HG03457 (cell line): ENCODE data around the gene DNHD1.

Experiments used
- ATAC-seq: cut with Tn5 transposase; IDR thresholded peaks from one replicate; pipeline ENCODE4 v1.9.1; 2021; ENCODE audit warnings: moderate number of reproducible peaks; ENCODE audit not compliant: unreplicated experiment

DNHD1 gene

GRCh38 chr11:6530848-6531247, 33.8 kb downstream of the DNHD1 start:
- no peak for ATAC-seq

DNA sequence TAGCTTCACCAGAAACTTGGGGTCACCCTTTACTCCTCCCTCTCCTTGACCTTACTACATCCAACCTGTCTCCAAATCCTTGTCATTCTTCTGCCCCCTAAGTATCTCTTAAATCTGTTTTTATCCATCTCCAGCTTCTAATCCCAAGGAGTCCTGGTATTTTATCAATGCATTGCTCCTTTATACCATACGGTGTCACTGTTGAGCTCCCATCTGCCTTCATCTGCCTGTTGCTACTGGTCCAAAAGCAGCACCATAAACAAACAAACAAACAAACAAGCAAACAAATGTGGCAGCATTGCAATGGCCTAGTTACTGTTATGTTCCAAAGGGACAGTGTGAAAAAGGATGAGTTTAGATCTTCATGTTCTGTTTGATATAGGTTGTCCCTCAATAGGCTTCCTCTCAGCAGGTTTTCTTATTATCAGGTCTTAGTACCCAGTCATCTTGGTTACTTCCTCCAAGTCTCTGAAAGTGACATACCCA, 34.2 kb downstream of the DNHD1 start:
- no peak for ATAC-seq

GRCh38 chr11:6538456-6538855, 41.4 kb downstream of the DNHD1 start:
- ATAC-seq: no peak

GRCh38 chr11:6538945-6539344, 41.9 kb downstream of the DNHD1 start:
- no peak for ATAC-seq

DNA sequence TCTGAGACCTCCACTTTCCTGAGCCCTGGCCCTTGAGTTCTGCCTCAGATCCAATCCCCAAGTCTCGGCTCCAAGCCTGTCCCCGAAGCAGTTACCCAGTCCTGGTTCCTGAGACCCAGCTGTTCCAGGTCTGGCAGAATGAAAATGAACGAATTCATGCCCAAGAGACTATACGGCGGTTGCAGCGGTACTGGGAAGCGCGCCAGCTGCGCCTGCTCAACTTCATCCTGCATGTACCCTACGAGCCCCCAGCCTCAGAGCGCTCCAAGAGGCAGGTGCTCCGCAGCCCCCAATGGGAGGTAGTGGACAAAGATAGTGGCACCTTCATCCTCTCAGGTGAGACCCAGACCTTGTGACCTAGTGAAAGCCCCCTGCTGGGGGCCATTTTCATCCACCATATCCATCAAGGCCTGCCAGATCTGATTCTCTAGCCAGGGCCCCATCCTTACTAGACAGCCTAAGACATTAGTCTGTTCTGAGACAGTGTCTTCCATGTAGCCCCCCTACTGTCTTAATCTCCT, 42.7 kb downstream of the DNHD1 start:
- no peak for ATAC-seq

DNA sequence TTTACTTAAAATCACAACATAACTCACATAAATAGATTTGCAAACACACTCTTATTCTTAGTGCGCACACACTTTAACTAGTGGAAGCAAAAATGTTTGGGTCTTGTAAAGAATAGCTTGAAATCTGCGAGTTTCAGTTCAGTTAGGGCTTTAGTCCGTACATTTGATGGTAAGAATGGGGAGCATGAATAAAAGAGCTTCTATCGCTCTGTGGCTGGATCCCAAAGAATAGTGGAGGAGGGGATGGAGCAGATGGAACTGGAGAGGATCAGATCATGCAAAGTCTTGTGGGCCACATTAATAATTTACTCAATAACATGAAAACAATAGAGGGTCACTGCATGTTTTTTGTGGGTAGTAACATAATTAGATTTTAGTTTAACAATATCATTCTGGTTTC, 44.3 kb downstream of the DNHD1 start:
- ATAC-seq: no peak

DNA sequence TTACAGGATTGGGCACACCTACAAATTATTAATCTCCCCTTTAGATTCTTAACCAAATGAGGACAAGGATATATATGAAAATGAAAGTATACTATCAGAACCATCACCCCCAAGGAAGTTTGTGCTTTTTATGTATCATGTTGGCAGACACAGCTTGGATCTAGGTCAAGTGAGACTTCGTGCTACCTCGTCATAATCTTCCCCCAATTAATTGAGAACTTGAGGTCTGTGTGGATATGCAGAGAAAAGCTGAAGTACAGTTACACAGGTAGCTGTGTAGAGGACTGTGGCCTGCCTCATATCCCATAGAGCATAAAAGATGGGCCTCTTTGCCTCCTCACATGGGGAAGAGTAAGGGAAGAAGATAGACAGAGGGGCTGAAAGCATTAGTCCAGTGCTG, 45.6 kb downstream of the DNHD1 start:
- no peak for ATAC-seq

DNA sequence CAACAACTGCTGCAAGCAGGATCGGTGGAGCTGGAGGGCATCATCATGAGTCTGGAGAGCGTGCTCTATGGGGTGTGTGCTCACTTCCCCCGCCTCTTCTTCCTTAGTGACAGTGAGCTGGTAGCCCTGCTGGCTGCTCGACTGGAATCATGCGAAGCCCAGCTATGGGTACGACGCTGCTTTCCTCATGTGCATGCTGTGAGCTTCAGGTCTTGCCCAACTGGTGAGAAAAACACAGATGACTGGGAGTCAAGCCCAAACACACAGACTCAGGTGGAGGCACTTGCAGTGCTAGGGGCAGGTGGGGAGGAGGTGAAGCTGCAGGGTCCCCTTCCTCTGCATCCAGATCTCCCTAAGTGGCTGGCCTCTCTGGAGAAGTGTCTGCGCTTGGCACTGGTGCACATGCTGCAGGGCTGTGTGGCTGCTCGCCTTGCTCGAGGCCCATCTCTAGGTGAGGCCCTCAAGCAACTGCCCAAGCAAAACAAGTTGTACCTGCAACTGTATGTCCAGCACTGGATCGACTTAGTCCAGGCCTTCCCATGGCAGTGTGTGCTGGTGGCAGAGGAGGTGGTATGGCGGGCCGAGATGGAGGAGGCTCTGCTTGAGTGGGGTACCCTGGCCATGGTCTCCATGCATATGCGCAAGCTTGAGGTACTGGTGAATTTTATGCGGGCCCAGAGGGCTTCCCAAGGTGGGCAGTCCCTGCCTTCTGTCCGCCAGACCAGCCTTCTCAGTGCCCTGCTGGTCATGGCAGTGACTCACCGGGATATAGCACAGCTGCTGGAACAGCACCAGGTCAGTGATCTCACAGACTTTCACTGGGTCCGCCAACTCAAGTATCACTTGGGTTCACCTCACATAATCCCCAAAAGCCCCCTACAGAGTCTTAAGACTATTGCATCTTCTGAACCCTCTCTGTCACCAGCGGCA, 48.1 kb downstream of the DNHD1 start:
- ATAC-seq: no peak

DNA sequence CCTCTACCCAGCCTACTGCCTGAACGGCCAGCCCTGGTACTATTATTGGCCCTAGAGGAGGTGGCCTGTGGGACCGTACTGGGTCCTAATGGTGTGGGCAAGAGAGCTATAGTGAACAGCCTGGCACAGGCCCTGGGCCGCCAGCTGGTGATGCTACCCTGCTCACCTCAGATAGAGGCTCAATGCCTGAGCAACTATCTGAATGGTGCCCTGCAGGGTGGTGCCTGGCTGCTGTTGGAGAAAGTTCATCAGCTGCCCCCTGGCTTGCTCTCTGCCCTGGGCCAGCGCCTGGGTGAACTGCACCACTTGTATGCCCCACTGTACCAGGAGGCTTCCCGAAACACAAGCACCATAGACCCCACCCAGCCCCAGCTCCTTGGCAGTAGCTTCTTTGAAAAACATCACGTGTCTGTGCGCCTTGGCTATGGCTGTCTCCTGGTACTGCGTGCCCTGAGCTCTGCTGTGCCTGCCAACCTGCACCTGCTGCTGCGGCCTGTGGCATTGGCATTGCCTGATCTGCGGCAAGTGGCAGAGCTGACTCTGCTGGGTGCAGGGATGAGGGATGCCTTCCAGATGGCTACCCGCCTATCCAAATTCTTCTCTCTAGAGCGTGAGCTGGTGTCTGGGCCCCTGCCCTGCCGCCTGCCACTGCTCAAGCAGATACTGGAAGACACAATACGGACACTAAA, 49.0 kb downstream of the DNHD1 start:
- ATAC-seq: no peak

GRCh38 chr11:6546735-6547134, 49.7 kb downstream of the DNHD1 start:
- ATAC-seq: no peak

- no peak for ATAC-seq
These were observed 50.1 kb downstream of the DNHD1 start for GRCh38 chr11:6547177-6547576.

DNA sequence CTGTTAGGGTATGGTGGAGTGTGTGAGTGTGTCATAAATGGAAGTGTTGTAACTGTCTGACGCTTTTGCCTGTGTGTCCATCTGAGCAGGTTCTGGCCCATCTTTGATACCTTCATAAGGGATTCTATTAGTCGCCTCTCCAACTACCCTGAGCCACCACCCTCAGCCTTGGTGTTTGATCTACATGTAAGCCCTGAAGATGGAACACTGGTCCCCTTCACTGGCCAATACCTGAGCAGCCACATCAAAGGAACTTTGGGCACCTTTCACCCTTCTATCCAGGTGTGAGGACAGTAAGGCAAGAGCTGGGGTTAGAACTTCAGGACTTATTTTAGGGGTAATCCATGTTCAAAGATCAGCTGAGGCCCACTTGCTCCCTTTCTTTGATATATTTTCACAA, 51.0 kb downstream of the DNHD1 start:
- ATAC-seq: no peak

DNA sequence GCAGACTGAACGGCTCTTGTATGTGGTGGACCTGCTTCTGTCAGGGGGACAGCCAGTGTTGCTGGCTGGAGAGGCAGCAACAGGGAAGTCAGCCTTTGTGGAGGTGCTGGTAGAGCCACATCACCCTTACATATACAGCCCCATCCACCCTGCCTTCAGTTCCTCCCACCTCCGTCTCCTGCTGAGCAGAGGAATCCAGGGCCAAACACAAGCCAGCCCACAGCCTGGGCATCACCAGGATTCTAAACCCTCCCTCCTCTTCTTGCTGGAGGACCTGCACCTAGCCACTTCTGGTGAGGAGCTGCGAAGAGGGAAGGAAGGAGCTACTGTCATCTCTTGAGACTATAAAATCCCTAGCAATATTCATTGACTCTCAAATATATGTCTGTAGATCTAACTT, 51.6 kb downstream of the DNHD1 start:
- no peak for ATAC-seq

GRCh38 chr11:6553634-6554033, 56.6 kb downstream of the DNHD1 start:
- ATAC-seq: no peak

GRCh38 chr11:6554828-6555706, 58.0 kb downstream of the DNHD1 start:
- no peak for ATAC-seq

DNA sequence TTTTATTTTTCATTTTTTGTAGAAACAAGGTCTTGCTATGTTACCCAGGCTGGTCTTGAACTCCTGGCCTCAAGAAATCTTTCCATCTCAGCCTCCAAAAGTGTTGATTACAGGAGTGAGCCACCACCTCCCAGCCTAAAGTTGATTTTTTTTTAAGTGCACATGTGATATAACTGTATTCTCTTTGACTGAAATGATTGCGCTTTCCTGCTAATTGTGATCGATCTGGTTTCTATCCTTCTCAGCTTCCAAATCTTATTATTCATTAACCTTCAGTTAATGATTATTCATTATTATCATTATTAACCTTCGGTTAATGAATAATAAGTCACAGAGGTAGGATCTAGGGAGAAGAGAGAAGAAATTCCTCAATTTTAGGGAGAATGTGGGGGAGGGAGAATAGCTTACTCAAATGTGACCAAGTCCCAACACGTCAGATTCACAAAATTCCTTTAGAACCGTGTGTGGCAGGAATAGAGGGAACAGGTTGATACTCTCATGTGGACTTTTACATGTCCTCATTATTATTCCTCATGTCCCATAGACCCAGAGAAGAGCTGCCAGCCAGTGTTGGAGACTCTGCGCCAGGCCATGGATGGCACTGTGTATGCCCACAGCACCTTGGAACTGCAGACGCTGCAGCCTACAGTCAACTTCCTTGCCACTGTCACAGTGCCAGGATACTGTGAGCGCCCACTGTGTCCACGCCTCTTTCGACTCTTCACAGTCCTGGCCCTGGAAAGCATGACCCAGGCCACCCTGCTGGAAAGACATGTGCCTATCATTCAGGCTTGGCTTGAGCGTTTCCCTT, 59.3 kb downstream of the DNHD1 start:
- ATAC-seq: no peak

GRCh38 chr11:6557063-6557462, 60.0 kb downstream of the DNHD1 start:
- no peak for ATAC-seq

- no peak for ATAC-seq
These were observed 60.9 kb downstream of the DNHD1 start for GRCh38 chr11:6557761-6558674.

DNA sequence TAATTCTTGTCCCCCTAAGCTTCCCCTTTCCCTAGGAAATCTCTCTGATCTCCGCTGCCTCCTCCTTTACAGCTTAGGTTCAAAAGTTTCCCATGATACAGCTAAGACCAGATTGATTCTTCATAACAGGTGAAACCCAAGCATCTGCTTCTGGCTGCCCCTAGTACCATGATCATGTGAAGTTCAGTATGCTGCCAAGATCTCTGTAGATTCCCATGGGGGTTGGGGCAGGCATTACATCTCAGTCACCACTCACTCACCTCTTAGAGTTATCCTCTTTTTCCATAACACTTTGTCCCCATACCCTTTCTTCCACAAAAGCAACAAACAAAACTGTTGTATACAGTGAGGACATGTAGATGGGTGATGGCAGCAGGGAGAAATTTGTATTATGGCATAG, 62.3 kb downstream of the DNHD1 start:
- ATAC-seq: no peak
